DND-41 (cell line): Measurements from ENCODE around the gene ACACA.

Source experiments
- ATAC-seq: fragments of 200-7000 bp; cut with Tn5 transposase; 3 replicates; pipeline ENCODE4 v1.9.1; 2021; ENCODE audit warnings: low read depth; ENCODE audit not compliant: insufficient read depth
- DNase-seq: peaks from one replicate; pipeline ENCODE4 v3.0.0-alpha.2; 2020
- H2AFZ ChIP-seq: 2 replicates; pipeline ENCODE4 v1.6.0; 2012; ENCODE audit warnings: low read depth, low read length
- H3K27ac ChIP-seq: 2 replicates; pipeline ENCODE4 v1.5.1; 2012; ENCODE audit warnings: low read length, inconsistent platforms
- H3K27me3 ChIP-seq: fragments of 200-600 bp; sonication (generic); 2 replicates; pipeline ENCODE4 v1.6.0; 2012; ENCODE audit warnings: low read length, mild to moderate bottlenecking, inconsistent platforms; ENCODE audit not compliant: insufficient read depth, poor library complexity
- H3K36me3 ChIP-seq: 2 replicates; pipeline ENCODE4 v1.5.1; 2012; ENCODE audit warnings: low read length, inconsistent platforms; ENCODE audit not compliant: insufficient read depth
- H3K4me1 ChIP-seq: 2 replicates; pipeline ENCODE4 v1.5.1; 2012; ENCODE audit warnings: mild to moderate bottlenecking, low read length; ENCODE audit not compliant: insufficient read depth
- H3K4me2 ChIP-seq: 2 replicates; pipeline ENCODE4 v1.6.0; 2012; ENCODE audit warnings: mild to moderate bottlenecking, moderate library complexity, low read length, inconsistent platforms; ENCODE audit not compliant: insufficient read depth
- H3K4me3 ChIP-seq, 2 experiments: fragments of 200-600 bp in 1 of 2; shearing (Covaris generic) in 1 of 2; 2 replicates each; pipeline ENCODE4 v1.5.1; 2012 to 2016; ENCODE audit warnings: inconsistent platforms in 2 of 2, low read length in 2 of 2, mild to moderate bottlenecking in 2 of 2, low read depth in 1 of 2, moderate library complexity in 1 of 2
- H3K79me2 ChIP-seq: 2 replicates; pipeline ENCODE4 v1.6.0; 2012; ENCODE audit warnings: low read length, inconsistent platforms; ENCODE audit not compliant: insufficient read depth
- H3K9ac ChIP-seq: 2 replicates; pipeline ENCODE4 v1.6.0; 2012; ENCODE audit warnings: low read depth, mild to moderate bottlenecking, inconsistent platforms, low read length, moderate library complexity
- H3K9me3 ChIP-seq: 2 replicates; pipeline ENCODE4 v1.5.1; 2012; ENCODE audit warnings: low read length, moderate library complexity, mild to moderate bottlenecking, inconsistent platforms; ENCODE audit not compliant: insufficient read depth, severe bottlenecking
- H4K20me1 ChIP-seq: 2 replicates; pipeline ENCODE4 v1.6.0; 2012; ENCODE audit warnings: low read length; ENCODE audit not compliant: insufficient read depth
- EZH2 ChIP-seq: IDR thresholded peaks from 3 replicates; pipeline ENCODE4 v1.6.1; 2012; ENCODE audit warnings: borderline replicate concordance, low read depth, mild to moderate bottlenecking, moderate library complexity, low read length, inconsistent platforms; ENCODE audit not compliant: severe bottlenecking
- TF ChIP-seq, protein P1 (sequence below): IDR thresholded peaks from 2 replicates; pipeline ENCODE4 v1.5.1; 2012; ENCODE audit warnings: borderline replicate concordance, low read length, moderate library complexity, mild to moderate bottlenecking; ENCODE audit not compliant: poor library complexity, severe bottlenecking; ENCODE audit errors: extremely low read depth

Gene ACACA

DNA sequence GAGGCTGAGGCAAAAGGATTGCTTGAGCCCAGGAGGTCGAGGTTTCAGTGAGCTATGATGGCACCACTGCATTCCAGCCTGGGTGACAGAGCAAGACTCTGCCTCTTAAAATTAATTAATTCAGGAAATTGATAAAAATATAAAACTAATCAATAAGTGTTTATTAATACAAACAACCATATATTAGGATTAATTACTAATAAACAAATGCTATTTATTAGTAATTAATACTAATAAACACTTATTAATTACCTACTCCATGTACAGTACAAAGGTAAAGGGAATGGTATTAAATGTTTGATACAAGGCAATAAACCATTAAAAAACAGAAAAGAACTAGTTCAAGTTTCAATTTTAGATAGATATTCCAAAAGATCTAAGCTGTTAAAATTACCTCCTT, 150.0 kb downstream of the ACACA start:
- Histone ChIP-seq H3K9me3 (no peaks in the 10 kb centered on the region), H3K4me1 (peaks cover 3% of the 10 kb centered on the region; the same call in 1 of the 2 replicates), H3K4me2 (no peak overlapping the region), H4K20me1 (no peaks in the 10 kb centered on the region), H3K27ac (no peak overlapping the region), H3K9ac (no peak overlapping the region), H2AFZ (no peak overlapping the region), H3K4me3 (no peak overlapping the region), H3K27me3 (no peaks in the 10 kb centered on the region), H3K36me3 (peaks cover 76% of the 10 kb centered on the region), H3K79me2 (no peaks in the 10 kb centered on the region)
- TF ChIP-seq, protein P1, sequence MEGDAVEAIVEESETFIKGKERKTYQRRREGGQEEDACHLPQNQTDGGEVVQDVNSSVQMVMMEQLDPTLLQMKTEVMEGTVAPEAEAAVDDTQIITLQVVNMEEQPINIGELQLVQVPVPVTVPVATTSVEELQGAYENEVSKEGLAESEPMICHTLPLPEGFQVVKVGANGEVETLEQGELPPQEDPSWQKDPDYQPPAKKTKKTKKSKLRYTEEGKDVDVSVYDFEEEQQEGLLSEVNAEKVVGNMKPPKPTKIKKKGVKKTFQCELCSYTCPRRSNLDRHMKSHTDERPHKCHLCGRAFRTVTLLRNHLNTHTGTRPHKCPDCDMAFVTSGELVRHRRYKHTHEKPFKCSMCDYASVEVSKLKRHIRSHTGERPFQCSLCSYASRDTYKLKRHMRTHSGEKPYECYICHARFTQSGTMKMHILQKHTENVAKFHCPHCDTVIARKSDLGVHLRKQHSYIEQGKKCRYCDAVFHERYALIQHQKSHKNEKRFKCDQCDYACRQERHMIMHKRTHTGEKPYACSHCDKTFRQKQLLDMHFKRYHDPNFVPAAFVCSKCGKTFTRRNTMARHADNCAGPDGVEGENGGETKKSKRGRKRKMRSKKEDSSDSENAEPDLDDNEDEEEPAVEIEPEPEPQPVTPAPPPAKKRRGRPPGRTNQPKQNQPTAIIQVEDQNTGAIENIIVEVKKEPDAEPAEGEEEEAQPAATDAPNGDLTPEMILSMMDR = no peak
- TF ChIP-seq EZH2 = no peak
- no peak for ATAC-seq
- no peak for DNase-seq

DNA sequence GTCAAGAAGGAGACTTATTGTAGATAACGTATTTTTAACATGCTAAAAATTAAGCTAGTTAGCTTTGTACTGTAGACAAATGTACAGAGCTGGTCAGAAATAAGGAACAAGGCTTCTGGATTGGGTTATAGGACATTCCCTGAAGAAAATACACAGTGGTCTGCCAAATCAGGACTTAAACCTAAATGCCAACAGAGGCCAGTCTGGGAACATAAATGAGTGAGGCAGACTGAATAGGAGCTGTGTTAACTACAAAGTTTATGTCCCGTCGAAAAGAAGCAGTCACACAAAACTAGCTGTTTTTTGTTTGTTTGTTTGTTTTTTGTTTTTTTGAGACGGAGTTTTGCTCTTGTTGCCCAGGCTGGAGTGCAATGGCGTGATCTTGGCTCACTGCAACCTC, 151.2 kb downstream of the ACACA start:
- H3K36me3 ChIP-seq = peaks cover 72% of the 10 kb centered on the region
- H3K4me2 ChIP-seq = no peak overlapping the region
- ATAC-seq (no peak), DNase-seq (no peak)
- no peaks in the 10 kb centered on the region for H3K79me2 ChIP-seq
- no peak overlapping the region for H3K9ac ChIP-seq
- H3K4me3 ChIP-seq = no peak overlapping the region
- H3K9me3 ChIP-seq = no peaks in the 10 kb centered on the region
- TF ChIP-seq, protein P1 = no peak
- H3K27me3 ChIP-seq = no peaks in the 10 kb centered on the region
- no peaks in the 10 kb centered on the region for H3K4me1 ChIP-seq
- no peak overlapping the region for H2AFZ ChIP-seq
- no peak overlapping the region for H3K27ac ChIP-seq
- no peaks in the 10 kb centered on the region for H4K20me1 ChIP-seq

DNA sequence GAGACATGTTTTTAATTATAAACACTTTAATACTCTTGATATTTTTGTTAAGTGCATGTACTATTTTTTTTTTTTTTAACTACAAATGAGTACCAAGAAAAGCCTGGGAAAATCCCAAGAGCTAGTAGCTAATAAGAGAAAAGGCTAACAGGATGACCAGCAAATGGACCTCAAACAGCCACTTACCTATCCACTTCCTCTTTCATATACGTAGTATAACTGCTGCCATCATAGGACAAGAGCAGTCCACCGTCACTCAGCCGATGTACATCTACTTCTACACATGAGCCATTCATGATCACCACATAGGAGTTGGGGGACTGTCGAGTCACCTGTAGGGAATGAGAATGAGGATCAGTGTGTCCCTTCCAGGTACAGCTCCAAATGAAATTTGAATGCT, 158.8 kb downstream of the ACACA start:
- no peak overlapping the region for H3K4me2 ChIP-seq
- no peak overlapping the region for H3K4me3 ChIP-seq
- no peak overlapping the region for H3K27ac ChIP-seq
- no peaks in the 10 kb centered on the region for H3K79me2 ChIP-seq
- no peaks in the 10 kb centered on the region for H3K4me1 ChIP-seq
- H3K9ac ChIP-seq = no peak overlapping the region
- H3K9me3 ChIP-seq = no peaks in the 10 kb centered on the region
- TF ChIP-seq, protein P1 = no peak
- no peak for TF ChIP-seq EZH2
- no peak for DNase-seq
- H2AFZ ChIP-seq = no peak overlapping the region
- no peaks in the 10 kb centered on the region for H4K20me1 ChIP-seq
- no peaks in the 10 kb centered on the region for H3K27me3 ChIP-seq
- no peak for ATAC-seq
- peaks cover 91% of the 10 kb centered on the region for H3K36me3 ChIP-seq

DNA sequence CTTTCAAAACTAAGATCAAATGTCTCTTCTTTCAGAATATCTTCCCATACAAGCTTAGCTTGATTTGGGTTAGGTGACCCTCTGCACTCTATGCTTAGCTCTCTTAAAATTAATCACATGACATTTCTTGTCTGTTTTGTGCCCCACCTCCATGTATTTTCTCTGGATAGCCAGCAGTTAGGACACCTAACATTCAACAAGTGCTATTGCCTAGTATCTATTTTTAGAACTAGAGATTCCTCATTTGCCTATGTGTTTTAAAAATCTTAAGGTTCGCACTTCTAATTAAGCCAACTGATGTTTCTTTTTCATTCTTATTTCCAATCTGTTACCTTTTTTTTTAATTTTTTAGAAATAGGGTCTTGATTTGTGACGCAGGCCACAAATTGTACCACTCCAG, 160.6 kb downstream of the ACACA start:
- no peak for DNase-seq

More for the DNA sequence above, 160.6 kb downstream of the ACACA start:
- no peak overlapping the region for H3K27ac ChIP-seq
- H3K36me3 ChIP-seq = peaks cover 88% of the 10 kb centered on the region
- no peaks in the 10 kb centered on the region for H3K4me1 ChIP-seq
- H3K79me2 ChIP-seq = no peaks in the 10 kb centered on the region
- H3K4me2 ChIP-seq = no peak overlapping the region
- TF ChIP-seq, protein P1 = no peak
- no peak for TF ChIP-seq EZH2
- H3K9me3 ChIP-seq = no peaks in the 10 kb centered on the region
- no peaks in the 10 kb centered on the region for H3K27me3 ChIP-seq
- H2AFZ ChIP-seq = no peak overlapping the region
- H3K4me3 ChIP-seq = no peak overlapping the region
- no peak overlapping the region for H3K9ac ChIP-seq
- ATAC-seq = no peak
- H4K20me1 ChIP-seq = no peaks in the 10 kb centered on the region
